Fibroblast of lung (primary cell): ENCODE results near the gene CMYA5. TPM values are rescaled to one million over a fixed set of nuclear protein-coding genes. Genes with fewer than 3 reads are reported as not detected.

Experiments used
- DNase-seq, 2 donors: peaks; one replicate each; pipeline versions ENCODE4 v3.0.0 to v3.0.0-alpha.2; 2010; ENCODE audit warnings: low read depth in 2 of 2
- H2AFZ ChIP-seq: 2 replicates; pipeline ENCODE4 v1.5.1; 2012; ENCODE audit warnings: low read length, control low read depth, inconsistent platforms
- H3K27ac ChIP-seq: 2 replicates; pipeline ENCODE4 v1.5.1; 2011; ENCODE audit warnings: low read length, control low read depth; ENCODE audit not compliant: insufficient read depth
- H3K27me3 ChIP-seq: 2 replicates; pipeline ENCODE4 v1.5.1; 2011; ENCODE audit warnings: mild to moderate bottlenecking, low read length; ENCODE audit not compliant: control insufficient read depth, insufficient read depth
- H3K36me3 ChIP-seq: 2 replicates; pipeline ENCODE4 v1.5.1; 2011; ENCODE audit warnings: low read length; ENCODE audit not compliant: control insufficient read depth, insufficient read depth
- H3K4me1 ChIP-seq: 2 replicates; pipeline ENCODE4 v1.5.1; 2011; ENCODE audit warnings: low read length; ENCODE audit not compliant: control insufficient read depth, insufficient read depth; ENCODE audit errors: extremely low read depth
- H3K4me2 ChIP-seq: 2 replicates; pipeline ENCODE4 v1.5.1; 2011; ENCODE audit warnings: low read length, control low read depth; ENCODE audit not compliant: insufficient read depth; ENCODE audit errors: extremely low read depth
- H3K4me3 ChIP-seq, 4 experiments: fragments of 200-600 bp in 1 of 4; sonication (generic) in 1 of 4; replicated peaks in 1 of 4; 2 replicates each; pipeline ENCODE4 v1.5.1; 2011 to 2016; ENCODE audit warnings: low read length in 4 of 4, low read depth in 3 of 4, mild to moderate bottlenecking in 3 of 4, control low read depth in 2 of 4, inconsistent platforms in 1 of 4, mixed read lengths in 1 of 4; ENCODE audit not compliant: insufficient read depth in 1 of 4; ENCODE audit errors: control extremely low read depth in 1 of 4
- H3K79me2 ChIP-seq: 2 replicates; pipeline ENCODE4 v1.5.1; 2012; ENCODE audit warnings: mild to moderate bottlenecking, low read length, inconsistent platforms; ENCODE audit not compliant: control insufficient read depth, insufficient read depth
- H3K9ac ChIP-seq: 2 replicates; pipeline ENCODE4 v1.5.1; 2011; ENCODE audit warnings: mild to moderate bottlenecking, low read length, control low read depth; ENCODE audit not compliant: insufficient read depth
- H3K9me3 ChIP-seq: 2 replicates; pipeline ENCODE4 v1.5.1; 2012; ENCODE audit warnings: low read depth, low read length; ENCODE audit not compliant: control insufficient read depth, insufficient read depth
- H4K20me1 ChIP-seq: 2 replicates; pipeline ENCODE4 v1.5.1; 2011; ENCODE audit warnings: low read length; ENCODE audit not compliant: control insufficient read depth, insufficient read depth; ENCODE audit errors: extremely low read depth
- CTCF ChIP-seq, 2 donors: IDR thresholded peaks in 1 of 2; conservative IDR thresholded peaks in 1 of 2; 1 replicate in 1 of 2; 2 replicates in 1 of 2; pipeline ENCODE4 v1.5.1; 2011 to 2012; ENCODE audit warnings: low read length in 2 of 2, control low read depth in 1 of 2, inconsistent platforms in 1 of 2, low read depth in 1 of 2, mild to moderate bottlenecking in 1 of 2
- EZH2 ChIP-seq: IDR thresholded peaks from 2 replicates; pipeline ENCODE4 v1.5.1; 2012; ENCODE audit warnings: low read length, control low read depth, mild to moderate bottlenecking; ENCODE audit errors: missing control alignments
- polyA plus RNA-seq, 2 donors: library from polyadenylated mRNA; depleted of rRNA in 1 of 2; stranded (reverse) in 1 of 2; unstranded in 1 of 2; fragments of >200 nt; gene quantifications; 2 replicates each; pipeline ENCODE4 v1.2.1, GENCODE V29; 2011 to 2012; ENCODE audit warnings: missing spikeins in 1 of 2
- total RNA-seq: library from RNA; depleted of rRNA; stranded (reverse); fragments of >200 nt; gene quantifications from 2 replicates; pipeline ENCODE4 v1.2.1, GENCODE V29; 2014

The CMYA5 gene
- total and polyA plus RNA-seq, 2 donors (not counting 1 experiment from before 2014, with no cell fraction given) = 2.0 to 7.8 TPM

GRCh38 chr5:79837761-79838551, 148.3 kb downstream of the CMYA5 start:
- no peak overlapping the region for H3K27ac ChIP-seq
- no peak overlapping the region for H3K9ac ChIP-seq
- no peaks in the 10 kb centered on the region for H3K9me3 ChIP-seq
- H3K36me3 ChIP-seq = no peaks in the 10 kb centered on the region
- no peaks in the 10 kb centered on the region for H3K4me1 ChIP-seq
- no peak overlapping the region for H2AFZ ChIP-seq
- H3K79me2 ChIP-seq = no peaks in the 10 kb centered on the region
- DNase-seq = peak in 1 of 2 donors; percentile 55
- no peaks in the 10 kb centered on the region for H3K27me3 ChIP-seq
- no peaks in the 10 kb centered on the region for H4K20me1 ChIP-seq
- no peak overlapping the region for H3K4me3 ChIP-seq
- H3K4me2 ChIP-seq = no peak overlapping the region
- TF ChIP-seq EZH2 (no peak), CTCF (conservative IDR thresholded peaks at IDR 0.05 in 1 of 2, IDR thresholded peaks at IDR 0.05 in 1 of 2; ENCODE audit: low read depth in 1 of 2, low read length in 2 of 2) (no peak)

- Histone ChIP-seq H3K27me3 (no peaks in the 10 kb centered on the region), H3K4me2 (no peak overlapping the region), H3K4me1 (peaks cover under 1% of the 10 kb centered on the region), H3K27ac (no peak overlapping the region), H4K20me1 (no peaks in the 10 kb centered on the region), H3K36me3 (no peaks in the 10 kb centered on the region), H3K79me2 (no peaks in the 10 kb centered on the region), H3K4me3 (no peak overlapping the region), H2AFZ (no peak overlapping the region), H3K9ac (no peak overlapping the region), H3K9me3 (no peaks in the 10 kb centered on the region)
- TF ChIP-seq CTCF (conservative IDR thresholded peaks at IDR 0.05 in 1 of 2, IDR thresholded peaks at IDR 0.05 in 1 of 2; ENCODE audit: low read depth in 1 of 2, low read length in 2 of 2) (no peak), EZH2 (no peak)
- peak in 1 of 2 donors; percentile 22 for DNase-seq
These were observed 150.7 kb downstream of the CMYA5 start for GRCh38 chr5:79840084-79840990.

- H4K20me1 ChIP-seq = no peaks in the 10 kb centered on the region
- peaks cover 2% of the 10 kb centered on the region for H3K4me1 ChIP-seq
- no peaks in the 10 kb centered on the region for H3K36me3 ChIP-seq
- TF ChIP-seq CTCF (conservative IDR thresholded peaks at IDR 0.05 in 1 of 2, IDR thresholded peaks at IDR 0.05 in 1 of 2; ENCODE audit: low read depth in 1 of 2, low read length in 2 of 2) (no peak), EZH2 (no peak)
- H3K4me2 ChIP-seq = no peak overlapping the region
- H3K27me3 ChIP-seq = no peaks in the 10 kb centered on the region
- no peaks in the 10 kb centered on the region for H3K79me2 ChIP-seq
- no peak for DNase-seq
- no peak overlapping the region for H3K4me3 ChIP-seq
- no peak overlapping the region for H3K27ac ChIP-seq
- H3K9ac ChIP-seq = no peak overlapping the region
- no peaks in the 10 kb centered on the region for H3K9me3 ChIP-seq
- H2AFZ ChIP-seq = no peak overlapping the region
These were observed 151.5 kb downstream of the CMYA5 start for GRCh38 chr5:79841172-79841571.
